HG03280 (cell line): ENCODE measurements around the gene C19orf38.
A peak's percentile ranks its signal among the peaks of the same experiment; 100 is the strongest.
"Not testable (repeated sequence)": the region's sequence is repeated elsewhere in the genome, so short reads cannot be mapped to it uniquely, and the experiment has no call there.

Experiments
- ATAC-seq: cut with Tn5 transposase; IDR thresholded peaks from one replicate; pipeline ENCODE4 v1.9.1; 2021; ENCODE audit warnings: mild to moderate bottlenecking, moderate library complexity; ENCODE audit not compliant: unreplicated experiment

The C19orf38 gene

DNA sequence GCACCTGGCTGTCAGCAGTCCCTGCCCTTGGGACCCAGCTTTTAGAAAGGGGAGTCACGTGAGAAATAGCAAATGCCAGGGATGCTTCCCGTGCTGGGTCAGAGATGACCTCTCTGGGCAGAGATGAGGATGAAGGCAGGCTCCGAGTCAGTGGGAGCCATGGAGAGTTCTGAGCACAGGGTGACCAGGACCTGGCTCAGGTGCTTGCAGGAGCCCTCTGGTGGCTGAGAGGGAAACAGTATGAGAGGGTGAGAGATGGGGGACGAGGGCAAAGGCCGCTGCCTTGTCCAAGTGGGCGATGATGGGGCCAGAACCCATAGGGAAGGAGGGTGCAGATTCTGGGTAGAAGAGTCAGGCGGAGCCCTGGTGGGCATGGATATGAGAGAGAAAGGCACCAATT is 28.0 kb upstream of the C19orf38 start:
- no peak for ATAC-seq

DNA sequence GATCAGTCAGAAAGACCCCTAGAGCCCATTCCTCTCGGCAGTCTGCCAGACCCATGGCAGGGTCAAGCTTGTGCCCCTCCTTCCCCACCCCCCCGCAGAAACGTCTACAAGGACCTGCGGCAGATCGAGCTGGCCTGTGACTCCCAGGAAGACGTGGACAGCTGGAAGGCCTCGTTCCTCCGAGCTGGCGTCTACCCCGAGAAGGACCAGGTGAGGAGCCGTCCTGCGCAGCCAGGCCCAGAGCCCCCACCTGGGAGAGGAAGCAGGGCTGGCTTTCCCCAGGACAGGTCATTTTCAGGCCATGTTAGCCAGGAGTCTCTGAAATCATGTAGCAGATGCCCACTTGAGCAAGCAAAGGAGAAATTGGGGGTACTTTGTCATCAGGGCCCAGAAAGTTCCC is 24.5 kb upstream of the C19orf38 start:
- no peak for ATAC-seq

DNA sequence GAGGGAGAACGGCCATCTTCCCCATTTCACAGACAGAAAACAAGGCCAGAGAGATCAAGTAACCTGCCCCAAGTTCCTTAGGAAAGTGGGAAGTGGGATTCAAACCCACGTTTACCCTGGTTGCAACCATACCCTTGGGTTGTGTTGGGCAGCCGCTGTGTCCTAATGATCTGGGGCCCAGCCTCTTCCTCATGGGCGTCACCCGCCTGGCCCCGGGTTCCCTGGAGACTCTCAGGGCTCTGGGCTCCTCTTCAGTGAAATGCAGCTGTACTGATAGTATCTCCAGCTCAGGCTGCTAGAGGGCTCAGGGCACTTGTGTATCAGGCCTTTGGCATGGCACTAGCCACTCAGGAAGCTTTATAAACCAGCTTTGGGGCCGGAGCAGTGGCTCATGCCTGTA is 22.0 kb upstream of the C19orf38 start:
- ATAC-seq = no peak

DNA sequence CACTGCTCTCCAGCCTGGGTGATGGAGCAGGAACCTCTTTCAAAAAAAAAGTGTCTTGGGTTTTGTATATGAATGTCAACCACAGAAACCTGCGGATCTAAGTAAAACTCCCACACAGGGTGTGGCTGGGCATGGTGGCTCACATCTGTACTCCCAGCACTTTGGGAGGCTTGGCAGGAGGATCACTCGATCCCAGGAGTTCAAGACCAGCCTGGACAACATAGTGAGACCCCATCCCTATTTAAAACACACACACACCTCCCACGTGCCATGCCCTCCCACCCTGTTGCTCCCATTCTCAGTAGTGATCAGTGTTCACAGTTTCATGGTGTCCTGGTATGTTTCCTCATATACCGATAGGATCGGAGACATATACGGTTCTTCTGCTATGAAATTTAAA is 21.4 kb upstream of the C19orf38 start:
- ATAC-seq = no peak

DNA sequence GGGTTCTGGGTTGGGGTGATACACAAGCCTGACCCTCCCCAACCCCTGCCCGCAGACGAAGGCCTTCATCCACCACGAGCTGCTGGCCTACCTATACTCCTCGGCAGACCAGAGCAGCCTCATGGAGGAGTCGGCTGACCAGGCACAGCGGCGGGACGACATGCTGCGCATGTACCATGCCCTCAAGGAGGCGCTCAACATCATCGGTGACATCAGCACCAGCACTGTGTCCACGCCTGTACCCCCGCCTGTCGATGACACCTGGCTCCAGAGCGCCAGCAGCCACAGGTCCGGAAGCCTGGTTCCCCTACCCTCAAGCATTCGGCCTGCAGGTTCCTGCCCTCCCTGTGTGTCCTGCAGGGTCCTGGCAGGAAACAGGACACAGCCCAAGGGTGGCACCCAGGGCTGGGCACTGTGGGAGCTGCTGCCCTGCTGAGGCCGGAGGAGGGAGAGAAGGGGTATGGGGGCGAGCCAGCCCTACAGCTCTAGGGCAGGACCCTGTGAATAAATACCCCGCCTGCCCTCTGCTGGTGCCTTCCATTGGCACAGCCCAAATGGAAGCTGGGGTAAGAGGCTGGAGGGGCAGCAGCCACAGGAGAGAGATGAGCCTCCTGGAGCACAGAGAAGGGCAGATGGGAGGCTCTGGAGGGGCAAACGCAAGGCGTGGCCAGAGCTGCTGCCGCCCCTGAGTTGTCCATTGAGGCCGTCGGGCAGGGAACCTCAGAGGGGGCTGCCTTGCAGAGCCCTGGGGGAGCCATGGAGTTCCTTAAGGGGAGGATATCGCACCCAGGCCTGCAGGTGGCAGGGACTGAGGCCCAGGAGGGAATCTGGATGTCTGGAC is 19.0 kb upstream of the C19orf38 start:
- no peak for ATAC-seq

DNA sequence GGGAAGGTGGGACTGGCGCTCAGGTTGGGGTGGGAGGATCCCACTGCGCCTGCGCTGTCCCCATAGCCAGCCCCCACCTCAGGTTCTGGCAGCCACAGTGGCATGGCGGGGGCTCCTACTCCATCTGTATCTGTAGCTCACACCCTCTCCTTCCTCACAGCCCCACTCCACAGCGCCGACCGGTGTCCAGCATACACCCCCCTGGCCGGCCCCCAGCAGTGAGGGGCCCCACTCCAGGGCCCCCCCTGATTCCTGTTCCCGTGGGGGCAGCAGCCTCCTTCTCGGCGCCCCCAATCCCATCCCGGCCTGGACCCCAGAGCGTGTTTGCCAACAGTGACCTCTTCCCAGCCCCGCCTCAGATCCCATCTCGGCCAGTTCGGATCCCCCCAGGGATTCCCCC is 18.2 kb upstream of the C19orf38 start:
- ATAC-seq = no peak

DNA sequence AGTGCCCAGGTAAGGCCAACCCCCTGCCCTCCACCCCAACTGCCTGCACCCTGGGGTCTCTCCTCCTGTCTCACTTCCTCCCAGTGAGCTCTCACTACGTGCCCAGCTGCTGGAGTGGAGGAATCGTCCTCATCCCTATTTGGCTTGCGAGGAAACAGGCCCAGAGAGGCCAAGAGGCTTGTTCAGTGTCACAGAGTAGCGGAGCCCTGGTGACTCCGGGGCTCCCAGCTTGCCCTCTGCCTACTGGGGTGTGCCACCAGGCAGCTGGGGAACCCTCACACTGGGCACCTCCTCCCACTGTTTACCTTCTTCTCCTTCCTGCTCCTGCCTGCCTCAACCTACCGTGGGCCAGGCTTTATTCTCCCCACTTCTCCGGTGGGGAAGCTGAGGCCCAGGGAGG is 17.8 kb upstream of the C19orf38 start:
- no peak for ATAC-seq

DNA sequence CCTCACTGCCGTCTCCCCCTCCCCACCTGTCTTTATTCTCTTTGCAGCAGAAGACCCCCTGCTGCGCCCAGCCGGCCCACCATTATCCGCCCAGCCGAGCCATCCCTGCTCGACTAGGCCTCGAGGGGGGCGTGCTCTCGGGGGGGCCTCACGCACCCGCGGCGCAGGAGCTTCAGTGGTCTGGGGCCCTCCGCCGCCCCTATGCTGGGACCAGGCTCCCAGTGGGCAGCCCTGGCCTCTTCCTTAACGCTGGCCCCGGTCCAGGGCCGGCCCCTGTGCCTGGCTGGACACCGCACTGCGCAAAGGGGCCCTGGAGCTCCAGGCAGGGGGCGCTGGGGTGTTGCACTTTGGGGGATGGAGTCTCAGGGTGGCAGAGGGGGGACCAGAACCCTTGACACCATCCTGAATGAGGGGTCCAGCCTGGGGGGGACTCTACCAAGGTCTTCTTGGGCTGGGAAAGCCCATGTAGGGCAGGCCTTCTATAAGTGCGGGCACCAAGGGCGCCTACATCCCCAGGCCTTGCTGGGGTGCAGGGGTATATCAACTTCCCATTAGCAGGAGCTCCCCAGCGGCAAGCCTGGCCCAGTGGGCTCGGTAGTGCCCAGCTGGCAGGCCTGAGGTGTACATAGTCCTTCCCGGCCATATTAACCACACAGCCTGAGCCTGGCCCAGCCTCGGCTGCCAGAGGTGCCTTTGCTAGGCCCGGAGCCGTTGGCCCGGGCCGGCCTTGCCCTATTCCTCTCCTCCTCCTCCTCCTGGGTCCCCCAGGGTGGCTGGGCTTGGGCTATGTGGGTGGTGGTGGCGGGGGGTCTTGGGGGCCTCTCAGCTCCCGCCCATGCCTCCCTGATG is 17.1 kb upstream of the C19orf38 start:
- ATAC-seq = no peak

DNA sequence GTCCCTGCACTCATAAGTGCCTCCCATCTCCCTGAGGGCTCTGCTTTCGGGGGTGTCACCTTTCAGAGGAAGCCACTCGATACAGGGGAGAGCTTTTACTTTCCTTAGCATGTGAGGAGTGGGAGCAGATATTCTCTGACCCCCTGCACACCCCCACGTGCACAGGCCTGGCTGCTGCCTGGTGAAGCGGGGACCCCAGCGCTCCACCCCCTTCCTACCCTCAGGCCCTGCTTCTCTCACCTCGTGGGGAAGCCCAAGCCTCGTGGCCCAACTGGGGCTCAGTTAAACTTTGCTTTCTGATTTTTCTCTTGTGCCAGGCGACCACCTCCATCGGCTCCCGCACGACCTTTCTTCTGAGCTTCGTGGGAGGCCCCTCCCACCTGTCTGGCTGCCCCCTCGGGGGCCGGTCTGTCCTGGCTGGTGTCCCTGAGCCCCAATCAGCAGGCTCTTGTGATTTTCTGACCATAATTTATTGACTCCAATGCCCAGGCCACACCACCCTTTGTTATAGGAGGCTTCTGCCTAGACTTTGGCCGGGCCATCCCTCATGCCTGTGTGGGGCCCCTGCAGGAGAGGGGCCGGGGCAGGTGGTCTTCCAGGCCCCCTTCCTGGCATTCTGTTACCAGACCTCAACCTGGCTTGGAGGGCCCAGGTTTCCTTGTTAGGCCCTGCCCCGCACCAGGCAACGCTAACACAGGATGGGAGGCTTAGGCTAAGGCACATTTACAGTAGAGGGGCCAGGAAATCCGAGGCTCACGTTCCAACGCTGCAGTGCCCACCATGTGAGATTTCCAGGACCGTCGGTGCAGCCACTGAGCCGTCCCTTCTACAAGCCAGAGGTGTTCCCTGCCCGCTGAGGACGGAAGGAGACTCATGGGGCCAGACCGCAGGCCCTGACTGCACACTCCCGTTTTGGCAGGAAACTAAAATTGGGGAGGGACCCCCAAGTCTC is 16.0 kb upstream of the C19orf38 start:
- ATAC-seq = no peak

DNA sequence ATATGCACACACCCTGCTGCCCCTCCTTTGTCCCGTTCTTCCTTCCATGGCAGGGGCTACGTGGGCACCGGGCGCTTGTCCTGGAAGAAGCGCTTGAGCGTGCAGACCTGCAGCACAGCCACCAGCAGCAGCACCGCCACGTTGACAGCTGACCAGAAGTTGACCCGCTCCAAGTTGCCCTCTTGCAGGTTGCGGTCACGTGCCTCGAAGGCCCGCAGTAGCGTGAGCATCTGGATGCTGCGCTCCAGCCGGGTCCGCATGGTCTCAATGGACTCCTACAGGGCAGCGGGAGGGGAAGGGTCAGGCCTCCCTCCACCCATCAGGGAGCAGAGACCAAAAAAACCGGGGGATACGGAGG is 15.3 kb upstream of the C19orf38 start:
- ATAC-seq = no peak

DNA sequence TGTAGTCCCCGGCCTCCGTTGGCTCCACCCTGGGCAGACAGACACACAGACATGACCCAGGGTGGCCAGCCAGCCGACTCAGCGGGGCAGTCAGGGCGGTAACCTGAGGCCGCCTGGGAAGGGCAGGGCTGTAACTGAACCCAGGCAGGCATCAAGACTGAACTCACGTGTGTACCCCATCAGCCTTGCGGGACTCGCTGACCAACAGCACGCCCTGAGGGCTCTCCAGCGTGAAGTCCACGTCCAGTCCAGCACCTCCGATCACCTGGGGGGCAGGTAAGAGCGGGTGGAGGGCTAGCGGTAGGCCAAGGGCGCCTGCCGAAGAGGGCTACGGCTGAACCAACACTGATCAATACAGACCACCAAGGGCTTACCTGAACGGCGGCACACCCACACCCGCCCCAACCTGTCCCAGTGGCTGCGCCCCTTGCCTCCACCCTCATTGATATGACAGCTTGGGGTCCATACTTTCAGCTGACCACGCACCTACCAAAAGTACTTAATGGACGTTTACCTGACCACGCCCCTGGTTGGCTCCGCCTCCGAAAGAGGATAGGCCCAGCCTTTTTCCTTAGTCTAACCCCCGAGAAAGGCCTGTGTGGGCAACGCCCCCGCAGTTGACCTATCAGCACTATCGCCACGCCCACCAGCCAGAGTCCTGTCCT is 13.0 kb upstream of the C19orf38 start:
- no peak for ATAC-seq

DNA sequence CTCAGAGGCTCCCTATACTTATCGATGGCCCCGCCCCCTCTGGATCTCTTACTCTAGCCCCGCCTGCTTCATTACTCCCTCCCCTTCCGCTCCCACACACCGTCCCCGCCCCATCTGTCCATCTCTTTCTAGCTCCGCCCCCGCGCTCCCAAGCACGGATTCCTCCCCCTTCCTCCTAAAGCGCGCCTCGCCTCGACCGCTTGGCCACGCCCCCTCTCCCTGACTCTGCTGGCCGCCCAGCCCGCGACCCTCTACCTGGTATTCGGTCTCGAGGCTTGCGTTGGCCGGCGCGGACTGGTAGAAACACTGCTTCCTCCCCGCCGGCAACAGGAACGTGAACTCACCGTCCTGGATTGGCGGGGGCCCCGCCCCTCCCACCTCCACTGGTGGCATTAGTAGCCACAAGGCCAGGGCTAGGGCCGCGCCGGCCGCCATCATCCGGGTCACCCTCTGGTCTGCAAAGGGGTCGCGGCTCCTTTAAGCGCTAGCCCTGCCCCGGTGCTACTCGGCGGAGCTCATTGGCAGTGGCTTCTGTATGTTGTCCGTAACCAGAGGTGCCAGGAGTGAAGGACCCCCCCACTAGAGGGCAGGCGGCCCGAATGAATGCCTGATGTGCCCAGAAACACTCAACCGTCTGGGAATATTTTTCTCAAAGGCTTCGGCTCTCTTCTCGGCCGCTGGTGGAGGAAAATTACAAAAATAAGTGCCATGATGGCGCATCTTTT is 12.3 kb upstream of the C19orf38 start, which contains the start of gene TMED1:
TMED1 (minus strand) TSS at position 459 of the 725 bp plus-strand sequence; CDS start at position 438, 21 bp downstream.
- peak; percentile 77 for ATAC-seq

DNA sequence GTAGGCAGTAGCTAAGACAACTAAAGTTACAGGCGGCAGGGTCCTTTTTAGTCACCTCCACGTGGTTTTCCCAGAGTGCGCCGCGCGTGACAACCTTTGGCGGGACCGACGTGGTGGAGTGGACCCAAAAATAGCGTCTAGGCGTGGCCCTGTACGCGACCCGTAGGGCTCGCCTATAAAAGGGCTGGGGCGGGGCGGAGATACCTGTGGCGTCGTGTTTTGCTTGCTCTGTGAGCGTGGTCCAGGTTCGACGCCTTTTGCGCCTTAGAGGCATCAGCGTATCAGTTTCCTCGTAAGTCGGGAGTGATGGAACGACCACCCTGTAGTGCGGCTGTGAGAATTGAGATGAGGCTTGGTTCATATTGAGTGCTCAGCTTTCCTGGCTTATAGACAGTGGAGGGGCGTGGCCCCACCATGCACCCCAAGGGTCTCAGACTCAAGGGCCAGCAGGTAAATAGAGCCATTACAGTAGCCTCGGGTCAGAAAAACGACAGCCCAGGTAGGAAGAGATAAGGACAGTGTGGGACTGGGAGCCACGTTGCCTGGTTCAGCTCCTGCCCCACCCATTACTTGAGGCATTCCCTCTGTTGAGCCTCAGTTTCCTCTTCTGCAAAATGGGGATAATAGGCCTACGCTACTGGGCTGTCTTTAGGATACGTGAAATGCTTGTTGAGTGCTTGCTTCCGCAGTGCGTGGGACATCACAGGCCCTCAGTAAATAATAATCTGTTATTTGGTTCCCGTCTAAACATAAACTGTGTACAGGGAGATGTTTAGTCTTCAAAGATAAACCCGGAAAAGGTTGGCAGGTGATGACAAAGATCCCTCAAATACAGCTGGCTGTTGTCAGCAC is 11.5 kb upstream of the C19orf38 start:
- peak; percentile 18 for ATAC-seq

DNA sequence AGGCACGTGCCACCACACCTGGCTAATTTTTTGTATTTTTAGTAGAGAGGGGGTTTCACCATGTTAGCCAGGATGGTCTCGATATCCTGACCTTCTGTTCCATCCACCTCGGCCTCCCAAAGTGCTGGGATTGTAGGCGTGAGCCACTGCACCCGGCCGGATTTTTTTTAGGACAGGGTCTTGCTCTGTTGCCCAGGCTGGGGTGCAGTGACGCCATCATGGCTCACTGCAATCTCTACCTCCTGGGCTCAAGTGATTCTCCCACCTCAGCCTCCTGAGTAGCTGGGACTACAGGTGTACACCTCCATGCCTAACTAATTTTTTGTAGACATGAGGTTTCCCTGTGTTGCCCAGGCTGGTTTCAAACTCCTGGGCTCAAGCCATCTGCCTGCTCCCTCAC is 10.6 kb upstream of the C19orf38 start:
- ATAC-seq = not testable (repeated sequence)

DNA sequence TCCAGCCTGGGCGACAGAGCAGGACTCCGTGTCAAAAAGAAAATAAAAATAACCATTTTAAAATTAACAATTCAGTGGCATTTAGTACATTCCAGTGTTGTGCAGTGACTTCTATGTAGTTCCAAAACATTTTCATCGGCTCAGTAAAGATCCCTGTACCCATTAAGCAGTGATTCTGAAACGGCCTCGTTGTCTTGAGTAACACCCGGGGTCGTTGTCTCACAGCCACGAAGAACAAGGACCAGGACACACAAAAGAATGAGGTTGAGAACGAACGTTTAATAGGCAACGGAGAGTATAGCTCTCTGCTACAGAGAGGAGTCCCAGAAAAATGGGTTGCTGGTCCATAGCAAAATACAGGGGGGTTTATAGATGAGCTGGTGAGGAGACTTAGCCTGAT is 9.8 kb upstream of the C19orf38 start:
- ATAC-seq = no peak

DNA sequence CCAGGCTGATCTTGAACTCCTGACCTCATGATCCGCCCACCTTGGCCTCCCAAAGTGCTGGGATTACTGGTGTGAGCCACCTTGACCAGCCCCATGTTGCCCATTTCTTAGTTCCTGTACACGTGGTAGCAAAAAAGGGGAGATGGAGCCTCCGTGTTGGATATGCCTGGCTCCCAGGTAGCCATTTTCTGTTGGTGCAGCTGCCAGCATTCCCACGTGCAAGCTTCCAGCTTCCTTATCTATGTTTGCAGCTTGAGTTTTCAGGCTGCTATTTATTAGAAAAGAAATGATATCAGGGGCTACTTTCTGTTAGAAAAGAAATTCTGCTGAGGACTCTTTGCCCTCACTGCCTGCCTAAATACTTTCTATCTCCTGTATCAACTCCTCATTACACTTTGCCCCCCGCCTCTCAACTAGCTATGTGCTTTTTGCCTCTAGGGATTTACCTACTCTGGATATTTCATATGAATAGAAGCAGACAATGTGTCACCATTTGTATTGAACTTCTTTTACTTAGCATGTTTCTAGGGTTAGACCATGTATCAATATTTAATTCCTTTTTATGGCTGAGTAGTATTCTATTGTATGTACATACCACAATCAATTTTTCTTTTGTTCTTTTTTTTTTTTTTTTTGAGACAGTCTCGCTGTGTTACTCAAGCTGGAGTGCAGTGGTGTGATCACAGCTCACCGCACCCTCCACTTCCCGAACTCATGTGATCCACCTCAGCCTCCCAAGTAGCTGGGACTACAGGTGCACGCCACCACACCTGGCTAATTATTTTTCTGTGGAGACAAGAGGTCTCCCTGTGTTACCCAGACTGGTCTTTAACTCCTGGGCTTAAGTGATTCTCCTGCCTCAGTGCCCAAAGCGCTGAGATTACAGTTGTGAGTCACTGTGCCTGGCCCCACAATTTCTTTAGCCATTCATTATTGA is 8.8 kb upstream of the C19orf38 start:
- no peak for ATAC-seq

DNA sequence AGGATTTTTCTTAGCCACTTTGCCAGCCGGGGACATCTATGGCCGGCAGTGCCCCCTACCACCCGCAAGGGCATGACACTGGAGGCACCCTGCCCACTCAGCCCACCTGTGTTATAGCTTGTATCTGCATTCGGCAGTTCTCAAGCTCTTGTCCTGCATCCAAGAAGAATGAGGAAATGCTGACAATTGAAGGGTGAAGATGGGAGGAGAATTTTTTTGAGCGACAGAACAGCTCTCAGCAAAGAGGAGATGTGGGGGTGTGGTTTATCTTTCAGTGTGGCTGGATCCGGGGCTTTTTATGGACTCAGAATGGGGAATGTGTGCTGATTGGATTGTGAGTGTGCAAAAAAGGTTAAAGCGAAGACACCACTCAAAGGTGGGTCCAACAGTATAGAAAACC is 5.4 kb upstream of the C19orf38 start:
- ATAC-seq = no peak
